Lower leg skin (tissue), 3 donors: Measurements from ENCODE around the gene OSM.

Experiments used
- POLR2A ChIP-seq, 2 donors: fragments of 450-650 bp; IDR thresholded peaks; one replicate each; pipeline ENCODE4 v1.6.1; 2016 to 2017; ENCODE audit warnings: antibody characterized with exemption in 2 of 2, mild to moderate bottlenecking in 1 of 2, moderate library complexity in 1 of 2
- TF ChIP-seq, protein P1 (sequence below), 3 donors: fragments of 450-650 bp; IDR thresholded peaks; one replicate each; pipeline ENCODE4 v1.5.1; 2016; ENCODE audit warnings: antibody characterized with exemption in 3 of 3, mild to moderate bottlenecking in 3 of 3, moderate library complexity in 2 of 3

DNA sequence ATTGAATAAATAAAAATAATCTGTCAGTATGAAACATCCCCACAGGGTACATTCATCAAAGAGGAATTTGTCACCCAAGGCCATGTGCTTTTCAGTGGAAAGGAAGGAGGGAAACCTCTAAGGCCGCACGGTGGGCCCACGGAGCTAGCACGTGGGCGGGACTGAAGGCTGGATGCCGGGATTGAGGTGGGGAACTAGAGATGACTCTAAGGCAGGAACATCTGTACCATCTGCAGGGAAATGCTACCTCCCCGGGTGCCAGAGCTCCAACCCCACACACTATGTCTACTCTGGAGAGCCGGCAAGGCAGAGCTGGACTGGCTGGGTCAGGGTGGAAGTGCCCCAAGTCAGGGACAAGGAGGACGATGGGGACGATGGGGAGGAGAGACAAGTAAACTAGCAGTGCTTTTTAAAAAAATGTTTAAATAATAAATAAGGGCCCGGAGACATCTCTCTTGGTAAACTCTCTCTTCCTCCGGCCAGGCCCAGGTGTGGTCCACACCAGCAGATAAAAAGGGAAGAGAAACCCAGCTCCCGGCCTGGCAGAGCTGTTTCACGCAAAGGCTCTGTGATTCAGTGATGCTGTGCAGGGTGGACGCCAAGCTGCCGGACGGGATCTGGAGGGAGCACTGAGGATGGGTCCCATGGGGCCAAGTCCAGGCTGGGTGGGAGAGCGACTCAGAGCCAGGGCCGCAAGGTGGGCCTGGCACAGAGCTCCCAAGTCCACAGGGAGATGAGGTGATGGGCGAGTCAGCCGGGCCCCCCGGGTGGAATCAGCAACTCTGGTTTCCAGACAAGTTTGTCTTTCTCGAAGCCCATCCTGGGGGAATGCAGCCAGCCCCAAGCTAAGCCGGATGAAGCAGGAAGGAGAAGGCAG, 25.9 kb downstream of the OSM start:
- TF ChIP-seq, protein P1, sequence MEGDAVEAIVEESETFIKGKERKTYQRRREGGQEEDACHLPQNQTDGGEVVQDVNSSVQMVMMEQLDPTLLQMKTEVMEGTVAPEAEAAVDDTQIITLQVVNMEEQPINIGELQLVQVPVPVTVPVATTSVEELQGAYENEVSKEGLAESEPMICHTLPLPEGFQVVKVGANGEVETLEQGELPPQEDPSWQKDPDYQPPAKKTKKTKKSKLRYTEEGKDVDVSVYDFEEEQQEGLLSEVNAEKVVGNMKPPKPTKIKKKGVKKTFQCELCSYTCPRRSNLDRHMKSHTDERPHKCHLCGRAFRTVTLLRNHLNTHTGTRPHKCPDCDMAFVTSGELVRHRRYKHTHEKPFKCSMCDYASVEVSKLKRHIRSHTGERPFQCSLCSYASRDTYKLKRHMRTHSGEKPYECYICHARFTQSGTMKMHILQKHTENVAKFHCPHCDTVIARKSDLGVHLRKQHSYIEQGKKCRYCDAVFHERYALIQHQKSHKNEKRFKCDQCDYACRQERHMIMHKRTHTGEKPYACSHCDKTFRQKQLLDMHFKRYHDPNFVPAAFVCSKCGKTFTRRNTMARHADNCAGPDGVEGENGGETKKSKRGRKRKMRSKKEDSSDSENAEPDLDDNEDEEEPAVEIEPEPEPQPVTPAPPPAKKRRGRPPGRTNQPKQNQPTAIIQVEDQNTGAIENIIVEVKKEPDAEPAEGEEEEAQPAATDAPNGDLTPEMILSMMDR (IDR thresholded peaks at IDR 0.05), result no peak
- TF ChIP-seq POLR2A (IDR thresholded peaks at IDR 0.05), result no peak
